Stimulated activated naive CD8-positive, alpha-beta T cell treated with anti-CD3 and anti-CD28 coated beads, Interleukin-15, Interleukin-2, amounts not matched to agents 100 ng/mL and 50 ng/mL, for 24 hours (primary cell): Measurements from ENCODE around the gene CATSPER4.

ENCODE experiments used
- H3K27ac Mint-ChIP-seq: one replicate; pipeline ENCODE4 v1.8.0; 2021; ENCODE audit warnings: mild to moderate bottlenecking, mixed read lengths
- H3K27me3 Mint-ChIP-seq: one replicate; pipeline ENCODE4 v1.8.0; 2021; ENCODE audit warnings: mixed read lengths
- H3K36me3 Mint-ChIP-seq: one replicate; pipeline ENCODE4 v1.8.0; 2021; ENCODE audit warnings: low read depth, mixed read lengths
- H3K4me1 Mint-ChIP-seq: one replicate; pipeline ENCODE4 v1.8.0; 2021; ENCODE audit warnings: low read depth, mixed read lengths
- H3K4me3 Mint-ChIP-seq: one replicate; pipeline ENCODE4 v1.8.0; 2021; ENCODE audit warnings: mild to moderate bottlenecking, mixed read lengths
- H3K9me3 Mint-ChIP-seq: one replicate; pipeline ENCODE4 v1.8.0; 2021; ENCODE audit warnings: mixed read lengths

CATSPER4 gene

GRCh38 chr1:26233903-26234643 is 43.7 kb downstream of the CATSPER4 start, which contains the start of gene CEP85:
Gene CEP85, plus strand, starts transcription at chr1:26234200. Its CDS starts 5,584 bp downstream, at chr1:26239784.
- H3K4me1 Mint-ChIP-seq: peaks cover 35% of the 10 kb centered on the region
- H3K27ac Mint-ChIP-seq: peak within 1 kb of the TSS; percentile 88
- peak within 1 kb of the TSS; percentile 95 for H3K4me3 Mint-ChIP-seq
- H3K36me3 Mint-ChIP-seq: peaks cover 22% of the 10 kb centered on the region
- no peaks in the 10 kb centered on the region for H3K27me3 Mint-ChIP-seq
- H3K9me3 Mint-ChIP-seq: no peaks in the 10 kb centered on the region

- H3K27me3 Mint-ChIP-seq: no peaks in the 10 kb centered on the region
- H3K4me3 Mint-ChIP-seq: peak overlapping the region; percentile 95
- peaks cover 26% of the 10 kb centered on the region for H3K36me3 Mint-ChIP-seq
- H3K4me1 Mint-ChIP-seq: peaks cover 35% of the 10 kb centered on the region
- peak overlapping the region; percentile 88 for H3K27ac Mint-ChIP-seq
- H3K9me3 Mint-ChIP-seq: no peaks in the 10 kb centered on the region
These were observed 44.4 kb downstream of the CATSPER4 start for GRCh38 chr1:26234644-26235370.

GRCh38 chr1:26237230-26237966 is 47.0 kb downstream of the CATSPER4 start:
- Mint-ChIP-seq H3K9me3 (no peaks in the 10 kb centered on the region), H3K27ac (peak overlapping the region; percentile 42), H3K4me1 (peaks cover 35% of the 10 kb centered on the region), H3K4me3 (peak overlapping the region; percentile 22), H3K36me3 (peaks cover 41% of the 10 kb centered on the region), H3K27me3 (no peaks in the 10 kb centered on the region)

- H3K4me3 Mint-ChIP-seq: no peak overlapping the region
- H3K4me1 Mint-ChIP-seq: peaks cover 28% of the 10 kb centered on the region
- no peak overlapping the region for H3K27ac Mint-ChIP-seq
- H3K27me3 Mint-ChIP-seq: no peaks in the 10 kb centered on the region
- peaks cover 66% of the 10 kb centered on the region for H3K36me3 Mint-ChIP-seq
- H3K9me3 Mint-ChIP-seq: no peaks in the 10 kb centered on the region
These were observed 49.5 kb downstream of the CATSPER4 start for GRCh38 chr1:26239936-26240335.
